ENCODE data around the gene FAM174C.
A peak's percentile ranks its signal among the peaks of the same experiment; 100 is the strongest.
"Not testable (repeated sequence)": the region's sequence is repeated elsewhere in the genome, so short reads cannot be mapped to it uniquely, and the experiment has no call there.

The FAM174C gene

DNA sequence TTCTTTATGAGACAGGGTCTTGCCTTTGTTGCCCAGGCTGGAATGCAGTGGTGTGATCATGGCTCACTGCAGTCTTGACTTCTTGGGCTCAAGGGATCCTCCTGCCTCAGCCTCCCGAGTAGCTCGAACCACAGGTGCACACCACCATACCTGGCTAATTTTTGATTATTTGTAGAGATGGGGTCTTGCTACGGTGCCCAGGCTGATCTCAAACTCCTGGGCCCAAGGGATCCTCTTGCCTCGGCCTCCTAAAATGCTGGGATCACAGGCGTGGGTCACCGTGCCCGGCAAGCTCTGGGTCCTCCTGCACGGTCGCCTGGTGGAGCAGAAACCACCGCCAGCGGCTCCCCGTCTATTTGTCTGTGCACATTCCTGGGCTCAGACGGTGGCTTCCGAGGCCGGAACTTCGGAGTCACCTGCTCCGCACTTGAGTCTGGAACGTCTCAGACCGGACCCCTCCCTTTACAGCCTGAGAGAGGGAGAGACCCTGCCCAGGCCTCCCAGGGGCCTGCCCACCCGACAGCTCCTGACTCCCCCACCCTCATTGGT is 32.5 kb downstream of the FAM174C start:
- DNase-seq: no peak

- no peak for DNase-seq
These were observed 33.4 kb downstream of the FAM174C start for GRCh38 chr19:1308718-1309117.

DNA sequence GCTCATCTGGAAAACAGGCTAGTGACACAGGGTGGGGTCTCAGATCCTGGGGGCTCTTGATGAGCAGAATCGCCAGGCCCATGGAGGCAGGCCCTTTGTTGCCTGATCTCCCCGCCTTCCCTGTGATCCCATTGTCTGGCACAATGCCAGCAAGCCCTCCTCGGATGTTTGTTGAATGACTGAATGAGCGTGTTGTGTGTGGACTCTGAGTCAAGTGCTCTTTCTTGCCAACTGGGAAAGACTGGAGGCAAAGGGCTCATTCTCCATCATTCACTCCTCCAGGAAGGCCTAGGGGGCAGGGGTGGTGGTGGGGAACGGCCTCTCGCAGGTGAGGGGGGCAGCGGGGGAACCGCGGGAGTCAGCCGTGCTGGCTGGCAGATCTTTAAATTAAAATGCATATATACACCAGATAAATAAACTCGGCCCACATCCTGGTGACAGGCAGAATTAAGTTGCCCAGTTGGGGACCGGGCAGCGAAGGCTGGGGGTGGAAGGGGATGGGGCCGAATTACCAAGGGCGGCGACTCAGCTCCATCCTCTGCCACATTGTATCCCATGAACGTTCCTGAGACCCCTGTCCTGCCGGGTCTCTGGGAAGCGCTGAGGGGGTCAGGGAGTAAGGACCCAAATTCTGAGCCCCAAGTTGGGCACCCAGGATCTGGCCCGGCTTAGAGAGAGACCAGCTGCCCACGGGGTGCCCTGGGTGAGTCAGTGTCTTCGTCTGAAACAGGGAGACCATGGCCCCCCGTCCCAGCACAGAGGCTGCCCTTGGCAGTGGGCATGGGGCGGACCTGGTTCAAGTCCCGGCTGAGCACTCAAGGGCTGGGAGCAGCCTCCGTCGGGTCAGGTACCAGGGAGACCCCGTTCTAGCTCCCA is 34.9 kb downstream of the FAM174C start:
- no peak for DNase-seq

DNA sequence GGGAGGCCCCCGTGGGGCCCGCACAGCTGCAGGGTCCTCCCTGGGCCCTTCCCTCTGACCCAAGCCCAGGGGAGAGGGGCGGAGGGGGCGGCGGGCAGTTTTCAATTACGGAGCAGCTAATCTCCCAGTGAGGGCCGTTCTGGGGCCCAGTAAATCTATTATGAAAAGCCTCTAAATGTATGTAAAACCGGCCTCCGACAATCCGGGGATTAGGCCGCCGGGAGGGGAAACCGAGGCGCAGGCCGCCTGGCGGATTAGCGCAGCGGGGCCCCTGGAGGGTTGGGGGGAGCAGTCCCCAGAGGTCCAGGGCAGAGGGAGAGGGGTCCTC is 35.5 kb downstream of the FAM174C start:
- DNase-seq: no peak

GRCh38 chr19:1311543-1312091 is 36.3 kb downstream of the FAM174C start:
- DNase-seq: no peak

GRCh38 chr19:1312767-1313694 is 37.7 kb downstream of the FAM174C start:
- DNase-seq: no peak

DNA sequence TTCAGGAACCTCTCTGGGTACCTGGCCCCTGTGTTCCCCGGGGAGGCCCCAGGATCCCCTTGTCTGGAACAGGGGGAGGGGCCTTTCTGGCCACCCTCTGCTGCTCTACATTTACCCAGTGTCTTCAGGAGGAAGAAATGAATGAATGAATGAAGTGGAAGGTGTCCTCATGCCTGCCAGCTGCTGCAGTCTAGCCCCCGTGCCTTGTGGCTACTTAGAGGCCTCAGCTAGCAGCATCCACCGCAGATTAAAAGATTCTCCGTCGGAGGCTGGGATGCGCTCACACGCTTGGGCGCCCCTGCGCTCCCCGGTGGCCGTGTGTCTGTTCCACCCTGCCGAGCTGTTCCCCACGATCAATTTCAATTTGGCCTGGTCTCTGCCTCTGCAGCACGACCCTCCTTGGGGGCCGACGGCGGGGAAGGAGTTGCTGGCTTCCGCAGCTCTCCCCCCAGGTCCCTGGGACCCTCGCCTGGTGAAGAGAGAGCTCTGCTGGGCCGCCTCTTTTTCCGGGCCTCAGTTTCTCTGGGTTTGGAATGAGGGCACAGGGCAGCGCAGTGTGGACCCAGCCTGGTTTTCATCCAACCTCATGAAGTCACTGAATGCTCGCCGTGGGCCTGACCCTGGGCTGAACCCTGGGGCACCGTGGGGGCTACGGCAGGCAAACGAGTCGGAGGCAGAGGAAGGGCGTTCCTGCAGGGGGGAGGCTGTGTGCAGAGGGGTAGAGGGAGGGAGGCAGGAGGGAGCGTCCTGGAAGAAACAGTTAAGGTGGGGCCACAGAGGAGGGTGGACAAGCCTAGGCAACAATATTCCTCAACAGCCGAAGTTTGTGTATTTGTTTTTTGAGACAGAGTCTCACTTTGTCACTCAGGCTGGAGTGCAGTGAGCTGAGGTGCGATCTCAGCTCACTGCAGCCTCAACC is 38.6 kb downstream of the FAM174C start:
- no peak for DNase-seq

- peak; percentile 21 for DNase-seq
These were observed 40.3 kb downstream of the FAM174C start for GRCh38 chr19:1315470-1316166.

- no peak for DNase-seq
These were observed 41.1 kb downstream of the FAM174C start for GRCh38 chr19:1316466-1316865.

DNA sequence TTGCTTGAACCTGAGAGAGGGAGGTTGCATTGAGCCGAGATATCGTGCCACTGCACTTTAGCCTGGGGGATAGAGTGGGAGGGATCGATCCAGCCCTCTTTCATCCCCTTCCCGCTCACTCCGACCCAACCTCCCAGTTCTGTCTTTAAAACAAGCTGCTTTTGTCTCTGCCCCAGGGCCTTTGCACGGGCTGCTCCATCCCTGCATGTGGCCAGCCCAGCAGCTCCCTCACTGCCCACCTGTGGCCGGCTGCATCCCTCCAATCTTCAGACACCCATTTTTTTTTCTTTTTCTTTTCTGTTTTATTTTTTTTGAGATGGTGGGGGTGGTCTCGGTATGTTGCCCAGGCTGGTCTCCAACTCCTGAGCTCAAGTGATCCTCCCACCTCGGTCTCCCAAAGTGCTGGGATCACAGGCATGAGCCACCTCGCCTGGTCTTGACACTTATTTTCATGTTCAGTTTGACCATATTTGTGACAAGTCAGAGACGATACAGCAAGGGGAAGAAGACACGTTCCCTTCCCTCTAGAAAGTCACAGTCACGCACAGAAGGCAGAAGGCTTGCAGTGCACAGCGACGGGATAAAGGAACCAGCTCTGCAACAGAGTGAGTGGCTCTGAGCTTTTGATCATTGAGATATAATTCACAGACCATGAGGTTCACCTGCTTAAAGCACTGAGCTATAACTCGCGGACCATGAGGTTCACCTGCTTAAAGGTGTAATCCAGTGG is 42.1 kb downstream of the FAM174C start:
- no peak for DNase-seq

- no peak for DNase-seq
These were observed 43.5 kb downstream of the FAM174C start for GRCh38 chr19:1318678-1319471.

DNA sequence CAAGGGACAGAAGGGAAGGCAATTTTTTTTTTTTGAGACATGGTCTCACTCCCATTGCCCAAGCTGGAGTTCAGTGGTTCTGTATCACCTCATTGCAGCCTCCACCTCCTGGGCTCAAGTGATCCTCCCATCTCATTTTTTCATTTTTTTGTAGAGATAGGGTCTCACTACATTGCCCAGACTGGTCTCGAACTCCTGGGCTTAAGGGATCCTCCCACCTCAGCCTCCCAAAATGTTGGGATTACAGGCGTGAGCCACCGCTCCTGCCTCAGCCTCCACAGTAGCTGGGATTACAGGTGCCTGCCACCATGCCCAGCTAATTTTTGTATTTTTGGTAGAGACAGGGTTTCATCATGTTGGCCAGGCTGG is 44.9 kb downstream of the FAM174C start:
- DNase-seq: not testable (repeated sequence)

DNA sequence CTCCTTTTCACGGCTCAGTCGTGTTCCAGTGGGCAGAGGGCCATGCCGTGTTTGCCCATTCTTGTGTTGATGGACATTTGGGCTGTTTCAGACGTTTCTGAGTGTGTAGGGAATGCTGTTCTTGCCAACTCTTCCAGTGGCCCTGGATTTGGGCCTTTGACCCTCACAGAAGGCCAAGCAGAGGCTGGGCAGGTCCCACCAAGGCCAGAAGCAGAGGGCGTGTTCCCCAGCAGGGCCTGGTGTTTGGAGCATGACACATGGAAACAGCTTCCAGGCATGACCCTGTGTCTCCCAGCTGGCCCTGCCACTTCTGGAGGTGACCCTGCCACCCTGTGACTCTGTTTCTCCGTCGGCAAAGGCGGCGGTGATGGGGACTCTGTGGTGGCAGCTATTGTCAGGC is 46.2 kb downstream of the FAM174C start:
- no peak for DNase-seq

DNA sequence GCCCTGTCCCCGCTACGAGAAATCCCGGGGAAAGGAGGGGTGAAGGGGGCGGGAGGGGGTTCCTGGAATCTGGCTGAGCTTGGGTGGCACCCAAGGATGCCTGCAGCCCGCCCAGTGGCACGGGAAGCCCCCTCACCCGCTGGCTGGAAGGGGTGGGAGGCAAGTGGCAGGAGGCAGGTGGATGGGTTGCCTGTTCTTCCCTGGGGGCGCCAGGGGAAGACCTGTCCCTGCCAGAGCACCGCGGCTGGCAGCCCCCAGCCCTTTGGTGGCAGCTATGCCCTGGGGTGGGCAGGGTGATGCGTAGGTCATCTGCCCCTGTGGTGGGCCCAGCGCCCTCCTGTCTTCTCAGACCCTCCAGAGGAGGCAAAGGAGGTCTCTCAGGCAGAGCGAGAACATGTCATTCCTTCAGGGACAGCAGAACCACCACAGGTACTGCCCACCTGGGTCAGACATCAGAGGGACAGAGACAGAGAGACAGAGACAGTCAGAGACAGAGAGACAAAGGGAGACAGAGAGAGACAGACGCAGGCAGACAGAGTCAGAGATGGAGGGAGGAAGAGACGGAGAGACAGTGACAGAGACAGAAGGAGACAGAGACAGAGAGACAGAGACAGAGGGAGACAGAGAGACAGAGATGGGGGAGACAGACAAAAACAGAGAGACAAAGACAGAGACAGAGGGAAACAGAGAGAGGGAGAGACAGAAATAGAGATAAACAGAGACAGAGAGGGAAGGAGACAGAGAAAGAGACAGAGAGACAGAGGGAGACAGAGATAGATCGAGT is 47.1 kb downstream of the FAM174C start:
- no peak for DNase-seq

GRCh38 chr19:1324249-1324805 is 49.0 kb downstream of the FAM174C start:
- DNase-seq: no peak

DNA sequence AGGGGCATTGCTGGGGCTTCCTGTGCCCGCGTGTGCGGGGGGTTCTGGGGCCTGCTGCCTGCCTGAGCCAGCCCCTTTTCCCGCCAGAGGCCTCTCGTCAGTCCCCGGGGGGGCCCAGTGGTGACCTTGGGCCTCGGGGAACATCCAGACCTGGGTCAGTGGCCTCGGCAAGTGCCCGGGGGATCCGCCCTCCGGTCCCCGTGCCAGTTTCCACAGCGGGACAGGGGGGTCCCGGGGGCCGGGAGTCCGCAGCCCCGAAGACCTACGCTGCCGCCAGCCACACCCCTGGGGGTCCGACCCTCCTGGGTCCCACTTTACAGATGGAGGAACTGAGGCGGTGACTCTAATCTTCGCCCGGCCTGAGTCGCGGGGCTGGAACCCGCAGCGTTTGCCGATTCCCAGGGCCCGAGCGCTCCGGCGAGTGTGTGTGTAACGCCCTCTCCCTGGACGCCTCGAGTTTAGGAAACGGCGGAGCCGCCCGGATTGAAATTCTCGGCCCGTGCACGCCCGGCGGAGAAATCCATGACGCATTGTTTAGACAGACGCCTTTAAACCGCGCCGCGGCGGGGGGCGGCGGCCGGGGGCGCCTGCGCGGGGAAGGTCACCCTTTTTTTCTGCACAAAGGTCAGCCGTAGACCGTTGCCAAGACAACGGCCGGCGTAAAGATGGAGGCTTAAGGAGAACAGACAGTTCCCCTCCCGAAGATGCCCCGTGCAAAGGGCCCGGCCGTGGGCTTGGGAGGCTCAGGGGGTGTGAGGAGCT is 49.7 kb downstream of the FAM174C start:
- DNase-seq: peak; percentile 13

- no peak for DNase-seq
These were observed 50.4 kb downstream of the FAM174C start for GRCh38 chr19:1325568-1326294.

Measured in activated naive CD4-positive, alpha-beta T cell treated with Interleukin-2 at 50 U/mL for 16 hours (primary cell).